ENCODE measurements around the gene KRT73.
A peak's percentile ranks its signal among the peaks of the same experiment; 100 is the strongest.

Gene KRT73

DNA sequence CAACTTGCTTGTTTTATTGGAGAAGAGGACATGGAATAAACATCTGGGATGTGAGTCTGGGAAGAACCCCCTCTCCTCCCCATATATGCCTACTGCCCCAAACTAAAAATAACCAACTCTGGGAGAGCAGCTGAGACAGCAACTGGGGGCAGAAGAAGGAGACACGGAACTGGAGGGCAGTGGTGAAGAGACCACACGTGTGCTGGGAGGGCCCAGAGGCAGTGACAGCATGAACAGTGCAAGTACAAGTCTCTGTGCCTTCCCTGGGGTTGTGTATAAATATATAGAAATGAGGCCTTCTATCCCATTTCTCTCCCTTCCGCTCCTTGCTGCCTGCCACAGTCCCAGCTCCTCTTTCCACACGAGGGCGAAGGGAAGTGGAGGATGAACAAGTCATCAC is 4.0 kb upstream of the KRT73 start:
- no peak for DNase-seq (ENCODE audit: low read depth in 3 of 3)

DNA sequence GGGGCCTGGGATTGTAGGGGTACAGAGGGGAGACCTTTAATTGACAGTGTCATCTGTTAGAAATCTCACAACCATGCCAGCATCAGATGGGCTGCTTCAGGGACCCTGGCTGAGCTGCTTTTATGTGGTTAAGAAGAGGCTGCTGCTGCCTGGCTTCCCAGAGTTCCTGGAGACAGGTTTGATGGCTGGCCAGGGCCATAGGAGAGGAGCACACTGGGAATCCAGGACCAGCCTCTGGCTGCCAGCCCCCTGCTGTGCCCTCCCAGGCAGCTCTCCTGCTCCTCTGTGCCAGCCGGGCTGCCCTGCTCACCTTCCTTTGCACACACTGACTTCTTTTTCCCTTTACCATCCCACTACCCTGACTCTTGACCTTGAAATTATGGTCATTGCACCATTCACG is 507 bp upstream of the KRT73 start:
- DNase-seq (ENCODE audit: low read depth in 3 of 3): no peak

GRCh38 chr12:52617403-52617785 is 965 bp downstream of the KRT73 start:
- DNase-seq (ENCODE audit: low read depth in 3 of 3): no peak

DNA sequence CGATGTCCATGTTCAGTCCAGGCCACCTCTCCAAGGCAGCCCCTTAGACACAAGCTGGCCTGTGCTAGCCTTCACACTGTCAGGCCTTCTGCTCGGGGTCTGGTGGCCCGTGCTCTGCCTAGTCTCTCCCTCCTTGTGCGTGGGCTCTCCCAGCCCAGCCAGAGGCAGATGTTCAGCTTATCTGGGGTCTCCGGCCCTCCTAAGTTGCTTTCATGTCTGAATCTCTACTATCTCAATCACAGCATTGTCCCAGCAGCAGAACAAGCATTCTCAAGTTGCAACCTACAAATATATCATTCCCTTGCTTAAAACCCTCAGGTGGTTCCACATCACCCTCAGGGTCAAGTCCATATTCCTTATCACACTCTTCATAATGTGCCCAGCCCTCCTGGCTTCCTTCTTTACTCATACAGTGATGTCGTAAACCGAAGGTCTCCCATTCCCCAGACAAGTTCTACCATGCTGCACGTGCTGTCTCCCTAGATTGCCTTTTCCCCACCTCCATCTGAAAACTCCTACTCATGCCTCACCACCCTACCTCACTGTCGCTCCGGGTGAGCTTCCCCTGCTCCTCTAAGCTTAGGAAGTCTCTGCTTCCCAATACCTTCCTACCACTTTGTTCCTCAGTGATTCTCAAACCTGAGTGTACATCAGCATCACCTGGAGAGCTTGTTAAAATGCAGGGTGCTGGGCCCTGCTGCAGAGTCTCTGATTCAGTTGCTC is 1.5 kb downstream of the KRT73 start:
- no peak for DNase-seq (ENCODE audit: low read depth in 3 of 3)

GRCh38 chr12:52615912-52616311 is 2.4 kb downstream of the KRT73 start:
- DNase-seq (ENCODE audit: low read depth in 3 of 3): no peak

DNA sequence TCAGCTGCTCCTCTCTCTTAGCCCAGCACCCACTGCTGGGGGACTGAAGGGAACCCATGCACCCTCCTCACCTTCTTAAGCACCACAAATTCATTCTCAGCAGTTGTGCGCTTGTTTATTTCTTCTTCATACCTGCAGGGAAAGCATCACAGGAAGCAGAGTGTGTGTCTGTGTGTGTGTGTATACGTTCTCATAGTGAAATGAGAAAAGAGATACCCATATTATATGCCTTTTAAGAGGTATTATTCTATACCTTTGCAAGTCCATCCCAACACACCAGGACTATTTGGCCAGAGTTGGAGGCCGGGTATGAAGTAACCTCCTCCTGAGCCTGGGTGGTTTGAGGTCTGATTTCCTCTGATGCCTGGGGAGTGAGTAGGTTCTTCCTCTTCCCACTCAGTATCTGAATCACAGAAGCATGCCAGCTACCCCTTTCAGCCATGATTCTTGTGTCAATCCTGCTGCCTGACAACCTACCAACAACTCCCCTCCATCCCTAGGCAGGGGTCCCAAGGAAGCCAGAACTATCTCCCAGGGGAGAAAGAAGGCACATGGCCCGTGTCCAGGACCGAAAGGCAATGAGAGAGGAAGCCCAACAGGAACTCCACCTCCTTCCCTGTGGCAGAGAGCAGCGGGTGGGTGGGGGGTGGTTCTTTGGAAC is 3.0 kb downstream of the KRT73 start:
- peak in 1 of 3 donors; percentile 17 for DNase-seq (ENCODE audit: low read depth in 3 of 3)

GRCh38 chr12:52614381-52615207 is 3.8 kb downstream of the KRT73 start:
- no peak for DNase-seq (ENCODE audit: low read depth in 3 of 3)

DNA sequence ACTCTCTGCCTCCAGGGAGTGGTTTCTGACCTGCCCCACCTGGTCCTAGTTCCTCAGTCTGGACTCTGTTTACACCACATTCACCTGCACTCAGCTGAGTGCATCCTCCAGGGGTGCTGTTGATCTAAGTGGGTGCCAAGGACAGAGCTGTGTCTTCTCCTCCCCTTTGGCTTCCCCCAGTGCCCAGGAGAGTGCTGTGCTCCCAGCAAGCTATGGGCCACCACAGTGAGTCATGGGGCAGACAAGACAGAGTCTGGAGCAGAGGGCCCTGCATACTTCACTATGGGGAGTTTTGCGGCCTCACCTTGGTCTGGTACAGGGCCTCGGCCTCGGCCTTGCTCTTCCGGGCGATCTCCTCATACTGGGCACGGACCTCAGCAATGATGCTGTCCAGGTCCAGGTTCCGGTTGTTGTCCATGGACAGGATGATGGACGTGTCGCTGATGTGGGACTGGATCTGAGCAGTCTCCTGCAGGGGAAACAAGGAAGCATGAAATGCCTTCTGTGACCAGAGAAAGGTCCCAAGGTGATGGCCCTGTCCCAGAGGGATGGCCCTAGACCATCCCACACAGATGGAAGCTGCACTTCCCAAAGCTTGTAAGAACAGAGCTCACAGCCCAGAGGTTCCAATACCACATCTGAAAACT is 4.9 kb downstream of the KRT73 start:
- DNase-seq (ENCODE audit: low read depth in 3 of 3): no peak

GRCh38 chr12:52612431-52613383 is 5.7 kb downstream of the KRT73 start:
- DNase-seq (ENCODE audit: low read depth in 3 of 3): no peak

- no peak for DNase-seq (ENCODE audit: low read depth in 3 of 3)
Observed at GRCh38 chr12:52611080-52611468, 7.3 kb downstream of the KRT73 start.

- DNase-seq (ENCODE audit: low read depth in 3 of 3): no peak
Observed at GRCh38 chr12:52608826-52609630, 9.3 kb downstream of the KRT73 start.

DNA sequence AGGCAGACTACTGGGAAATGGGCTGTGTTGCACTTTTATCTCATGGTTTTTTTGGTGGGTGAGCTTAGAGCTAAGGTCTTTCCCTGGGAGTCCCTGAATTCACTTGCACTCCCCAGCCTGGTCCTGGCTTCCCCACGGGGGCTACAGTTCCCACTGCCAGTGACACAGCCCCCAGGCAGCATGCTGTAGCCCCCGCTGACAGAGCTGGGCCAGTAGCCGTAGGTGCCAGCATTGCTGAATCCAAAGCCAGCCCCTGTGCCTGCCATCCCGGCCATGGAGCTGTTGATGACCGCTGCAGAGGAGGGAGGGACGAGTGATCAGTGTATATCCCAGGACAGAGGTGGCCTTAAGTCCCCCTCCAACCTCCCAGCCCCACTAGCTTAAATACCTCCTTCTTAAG is 10.2 kb downstream of the KRT73 start:
- no peak for DNase-seq (ENCODE audit: low read depth in 3 of 3)

DNA sequence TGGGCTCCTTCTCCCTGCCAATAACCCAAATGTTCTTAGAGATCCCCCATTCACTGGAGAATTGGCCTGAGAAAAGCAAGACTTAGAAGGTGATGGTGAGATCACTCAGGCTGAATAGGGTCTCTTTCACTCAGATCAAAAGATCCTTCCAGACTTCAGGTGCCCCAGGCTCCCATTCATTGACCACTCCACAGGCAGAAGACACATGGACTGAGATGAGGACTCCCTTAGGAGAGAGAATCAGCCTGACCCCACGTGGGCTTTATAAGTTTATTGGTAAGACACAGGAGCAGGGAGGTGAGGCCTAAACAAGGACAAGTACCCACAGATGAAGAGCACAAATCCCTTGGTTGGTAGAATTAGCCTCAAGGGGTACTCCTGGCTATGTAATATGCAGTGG is 11.0 kb downstream of the KRT73 start:
- no peak for DNase-seq (ENCODE audit: low read depth in 3 of 3)

DNA sequence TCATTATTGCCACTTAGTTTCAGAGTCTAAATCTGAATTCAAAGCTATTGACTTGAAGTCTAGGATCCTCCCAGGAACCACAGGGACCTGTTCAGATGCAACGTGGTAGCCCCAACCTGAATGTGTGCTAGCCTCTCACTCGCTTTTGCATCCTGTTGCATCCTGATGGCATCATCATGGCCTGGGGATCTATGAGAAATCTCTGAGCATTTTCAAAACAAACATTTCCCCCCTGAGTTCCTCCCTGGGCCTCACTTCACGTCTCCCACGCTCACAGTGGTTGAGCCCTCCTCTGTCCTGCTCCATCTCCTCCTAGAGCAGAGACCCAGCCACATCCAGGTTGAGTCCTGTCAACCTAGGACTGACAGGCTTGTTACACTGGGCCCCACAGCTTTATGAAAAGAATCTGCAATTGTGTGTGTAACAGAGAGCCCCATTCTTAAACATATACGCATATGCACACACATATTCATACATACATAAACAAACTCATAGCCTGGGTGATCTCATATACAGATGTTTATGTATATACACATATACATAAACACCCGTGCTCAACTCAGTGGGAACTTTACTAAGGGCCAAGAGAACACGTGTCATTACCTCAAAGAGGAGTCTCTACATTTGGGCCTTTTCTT is 11.7 kb downstream of the KRT73 start:
- DNase-seq (ENCODE audit: low read depth in 3 of 3): no peak

- no peak for DNase-seq (ENCODE audit: low read depth in 3 of 3)
Observed at GRCh38 chr12:52606096-52606495, 12.3 kb downstream of the KRT73 start.

- DNase-seq (ENCODE audit: low read depth in 3 of 3): no peak
Observed at GRCh38 chr12:52605542-52605941, 12.8 kb downstream of the KRT73 start.

- no peak for DNase-seq (ENCODE audit: low read depth in 3 of 3)
Observed at GRCh38 chr12:52604859-52605258, 13.5 kb downstream of the KRT73 start.

- no peak for DNase-seq (ENCODE audit: low read depth in 3 of 3)
Observed at GRCh38 chr12:52603314-52603713, 15.0 kb downstream of the KRT73 start.

DNA sequence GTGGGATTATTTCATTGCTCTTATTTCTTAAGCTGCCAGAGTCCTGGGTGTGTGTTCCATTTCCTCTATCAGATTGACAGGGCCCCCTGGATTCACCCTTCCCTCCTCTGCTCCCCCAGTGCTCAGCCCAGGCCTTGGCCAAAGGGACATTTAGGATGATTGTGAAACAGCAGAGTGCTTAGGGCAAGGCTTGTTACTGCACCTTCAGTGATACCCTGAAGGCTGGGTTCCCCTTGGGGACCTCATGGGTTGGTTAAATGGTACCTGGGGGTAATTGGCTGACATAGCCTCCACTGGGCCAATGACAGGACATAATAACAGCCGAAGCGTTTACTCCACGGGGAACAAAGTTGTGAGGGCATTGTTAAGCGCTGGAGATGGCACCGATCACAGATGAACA is 15.8 kb downstream of the KRT73 start:
- no peak for DNase-seq (ENCODE audit: low read depth in 3 of 3)

GRCh38 chr12:52601671-52602070 is 16.7 kb downstream of the KRT73 start:
- no peak for DNase-seq (ENCODE audit: low read depth in 3 of 3)

Data from stimulated activated CD4-positive, alpha-beta T cell treated with anti-CD3 and anti-CD28 coated beads, TNF-alpha, amount 100 ng/mL, for 48 hours (primary cell).